Right lobe of liver (tissue), 6 donors: ENCODE data around the gene SF3B3. TPM values are rescaled to one million over a fixed set of nuclear protein-coding genes. Genes with fewer than 3 reads are reported as not detected.
"Not testable (repeated sequence)": the region's sequence is repeated elsewhere in the genome, so short reads cannot be mapped to it uniquely, and the experiment has no call there.

Experiments
- ATAC-seq, 4 donors: fragments of 200-7000 bp; cut with Tn5 transposase; one replicate each; pipeline ENCODE4 v1.9.1; 2020; ENCODE audit warnings: mild to moderate bottlenecking in 4 of 4, moderate library complexity in 4 of 4
- DNase-seq, 3 donors: peaks; one replicate each; pipeline ENCODE4 v3.0.0-alpha.2; 2020
- H3K27ac ChIP-seq, 3 donors: fragments of 200-600 bp; one replicate each; pipeline ENCODE4 v1.8.0; 2022
- H3K27me3 ChIP-seq, 2 donors: fragments of 200-600 bp; one replicate each; pipeline ENCODE4 v1.8.0; 2022
- H3K36me3 ChIP-seq, 4 donors: fragments of 200-600 bp; sonication (generic) in 1 of 4; one replicate each; pipeline versions ENCODE4 v1.5.1 to v1.8.0; 2017 to 2022; ENCODE audit warnings: control low read depth in 1 of 4
- H3K4me1 ChIP-seq, 4 donors: fragments of 200-600 bp; sonication (generic) in 1 of 4; one replicate each; pipeline versions ENCODE4 v1.5.1 to v1.8.0; 2017 to 2022; ENCODE audit warnings: control low read depth in 1 of 4
- H3K4me3 ChIP-seq, 3 donors: fragments of 200-600 bp; one replicate each; pipeline ENCODE4 v1.8.0; 2022
- H3K9me3 ChIP-seq, 4 donors: fragments of 200-600 bp; sonication (generic) in 1 of 4; one replicate each; pipeline versions ENCODE4 v1.5.1 to v1.8.0; 2017 to 2022; ENCODE audit warnings: control low read depth in 1 of 4
- CTCF ChIP-seq, 4 donors: fragments of 200-600 bp in 3 of 4; fragments of 450-650 bp in 1 of 4; IDR thresholded peaks; one replicate each; pipeline versions ENCODE4 v1.5.1 to v1.8.0; 2016 to 2022; ENCODE audit warnings: antibody characterized with exemption in 4 of 4, mild to moderate bottlenecking in 2 of 4
- POLR2A ChIP-seq: fragments of 450-650 bp; IDR thresholded peaks from one replicate; pipeline ENCODE4 v1.6.1; 2017; ENCODE audit warnings: antibody characterized with exemption, mild to moderate bottlenecking
- WGBS: methylation state at CpG from one replicate; pipeline ENCODE4 v1.1.6; 2018; ENCODE audit warnings: low coverage, low lambda C conversion rate; ENCODE audit not compliant: insufficient coverage; ENCODE audit errors: missing lambda C conversion rate; 5-methylcytosine and 5-hydroxymethylcytosine counted together
- intact Hi-C, 2 donors: fragments of 100-400 bp; cut with DNase I; formaldehyde crosslinking; loops; one replicate each; pipeline versions ENCODE4 v1.11.2 to v1.14.1; 2022
- small RNA-seq, 2 experiments: library from RNA; depleted of rRNA; stranded (forward); fragments of <200 nt; gene quantifications; one replicate each; pipeline ENCODE3, GENCODE V24; 2016
- total RNA-seq, 6 experiments: library from RNA; depleted of rRNA in 2 of 6; stranded (reverse); fragments of >200 nt in 2 of 6; fragmentation: NEBNext Ultra II Directional in 3 of 6; extraction: Animal tissue kit (Norgen Biotek cat#: 25700) in 3 of 6; gene quantifications; one replicate each; pipeline versions ENCODE4 v1.1.0 to v1.2.4, GENCODE V29; 2016 to 2023
- donor health status: DM: no; HTN: yes; CAD: no.
- donor health status: DM: no; HTN: no; CAD: no.
- donor health status: DM: no; HTN: no; CAD: no.
- donor health status: DM: no; HTN: yes; CAD: no.
- donor health status: DM: no; HTN: yes; CAD: no.

The SF3B3 gene
- total RNA-seq, 6 experiments from 2014 or later, result 51.4 to 110 (median 90.7) TPM

GRCh38 chr16:70614208-70614951 is 90.8 kb downstream of the SF3B3 start:
- no peaks in the 10 kb centered on the region for H3K4me1 ChIP-seq
- H3K27me3 ChIP-seq, result no peaks in the 10 kb centered on the region
- H3K27ac ChIP-seq, result no peak overlapping the region
- no peaks in the 10 kb centered on the region for H3K9me3 ChIP-seq
- intact Hi-C loops, result no loop called here
- WGBS, result 56% methylated on average over 1 of the region's 5 CpGs
- no peaks in the 10 kb centered on the region for H3K36me3 ChIP-seq
- H3K4me3 ChIP-seq, result no peak overlapping the region
- no peak for DNase-seq
- no peak for ATAC-seq
- TF ChIP-seq POLR2A (no peak), CTCF (IDR thresholded peaks at IDR 0.05) (no peak)

- ATAC-seq, result no peak
- Histone ChIP-seq H3K27me3 (no peaks in the 10 kb centered on the region), H3K4me1 (no peaks in the 10 kb centered on the region), H3K27ac (no peak overlapping the region), H3K9me3 (no peaks in the 10 kb centered on the region), H3K36me3 (no peaks in the 10 kb centered on the region), H3K4me3 (no peak overlapping the region)
- no peak for TF ChIP-seq POLR2A
- no peak for TF ChIP-seq CTCF (IDR thresholded peaks at IDR 0.05)
- intact Hi-C loops, result no loop called here
- no peak for DNase-seq
- 83% methylated on average over 4 of the region's 5 CpGs for WGBS
Observed at GRCh38 chr16:70615945-70616344, 92.3 kb downstream of the SF3B3 start.

- H3K4me3 ChIP-seq, intact Hi-C loops, H3K27ac ChIP-seq, DNase-seq, ATAC-seq, H3K36me3 ChIP-seq, H3K4me1 ChIP-seq, H3K9me3 ChIP-seq, H3K27me3 ChIP-seq: not testable (repeated sequence)
- 79% methylated on average over 2 of the region's 3 CpGs for WGBS
Observed at GRCh38 chr16:70621864-70622263, 98.2 kb downstream of the SF3B3 start.

Small RNA genes lying within 50 kb of the gene (small RNA-seq; reads per million reads assigned to genes)
- gene SNORD111 (290 to 337 reads per million in 2 experiments), gene SNORD111B (472 to 683 reads per million in 2 experiments)

Other genes with a start within 250 kb of the SF3B3 start
- 10 to 100 TPM; 74.2 to 91.8 (median 80.7) TPM for gene AARS1, start 234.3 kb upstream of the SF3B3 start, total RNA-seq
- gene DDX19B, start 224.6 kb upstream of the SF3B3 start, total RNA-seq, result 10 to 100 TPM; 15.2 to 32.3 (median 20.0) TPM
- gene DDX19A, start 176.9 kb upstream of the SF3B3 start, total RNA-seq, result 10 to 100 TPM; 14.0 to 30.0 (median 18.1) TPM
- gene ST3GAL2, start 84.7 kb upstream of the SF3B3 start, total RNA-seq, result 10 to 100 TPM; 10.4 to 16.7 (median 14.5) TPM
- 10 to 100 TPM; 10.9 to 16.7 (median 13.4) TPM for gene FCSK, start 69.2 kb upstream of the SF3B3 start, total RNA-seq
- gene COG4, start 262 bp upstream of the SF3B3 start, total RNA-seq, result 10 to 100 TPM; 24.5 to 32.9 (median 30.7) TPM
- gene IL34, start 122.7 kb downstream of the SF3B3 start, total RNA-seq, result 1 to 10 TPM in 1 of 6 experiments, under 1 TPM in 5; 0.27 to 1.1 (median 0.49) TPM
- gene MTSS2, start 162.2 kb downstream of the SF3B3 start, total RNA-seq, result 100 to 1,000 TPM in 2 of 6 experiments, 10 to 100 TPM in 4; 28.5 to 117 (median 80.2) TPM